ENCODE measurements around the gene PRKCI.
"Not testable (repeated sequence)": the region's sequence is repeated elsewhere in the genome, so short reads cannot be mapped to it uniquely, and the experiment has no call there.

PRKCI gene

DNA sequence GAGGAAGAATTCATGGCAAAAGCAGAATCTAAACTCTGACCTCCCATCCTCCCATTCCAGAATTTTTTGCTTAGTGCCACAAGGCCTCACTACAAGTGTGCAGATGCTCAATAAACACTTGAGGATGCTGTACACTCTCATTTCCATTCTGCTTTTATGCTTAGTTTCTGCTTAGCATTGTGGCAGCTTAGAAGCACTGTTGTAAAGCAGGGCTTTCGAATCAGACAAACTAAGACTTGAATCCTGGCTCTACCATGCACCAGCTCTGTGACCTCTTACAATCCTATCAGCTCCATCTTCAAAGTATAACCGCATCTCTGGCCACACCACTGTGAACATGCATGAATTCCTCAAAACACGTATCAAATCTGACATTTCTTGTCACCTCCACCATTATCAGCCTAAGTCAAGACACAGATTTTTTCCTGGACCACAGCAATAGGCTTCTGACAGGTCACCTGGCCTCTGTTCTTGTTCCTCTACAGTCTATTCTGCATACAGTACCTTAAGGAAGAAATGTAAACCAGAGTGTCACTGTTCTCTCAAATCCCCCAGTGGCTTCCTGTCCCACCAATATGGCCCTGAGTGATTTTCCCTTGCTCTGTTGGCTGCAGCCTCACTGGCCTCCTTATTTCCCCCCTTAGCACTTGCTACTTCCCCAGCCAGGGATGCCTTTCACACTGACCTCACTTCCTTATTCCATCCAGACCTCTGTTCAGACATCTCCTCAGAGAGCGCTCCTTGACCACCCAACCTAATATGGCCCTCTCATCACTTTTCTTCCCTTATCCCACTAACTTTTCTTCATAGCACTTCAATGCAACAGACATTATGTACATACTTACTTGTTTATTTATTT, 32.6 kb upstream of the PRKCI start:
- Histone ChIP-seq H3K27ac (no peak overlapping the region), H3K36me3 (replicated peaks) (no peaks in the 10 kb centered on the region), H3K27me3 (replicated peaks) (no peaks in the 10 kb centered on the region), H3K4me3 (ENCODE audit: low read depth, low read length) (no peak overlapping the region)
- no peak for DNase-seq
- in situ Hi-C loops (cut with HindIII; ENCODE audit: low pct_ligation_motif_present, low sequenced_read_pairs) = no loop called here
- TF ChIP-seq CTCF (IDR thresholded peaks at IDR 0.05; ENCODE audit: low read depth, low read length, missing control alignments) = no peak

- H3K27me3 ChIP-seq (replicated peaks); in situ Hi-C loops (cut with HindIII; ENCODE audit: low pct_ligation_motif_present, low sequenced_read_pairs); H3K36me3 ChIP-seq (replicated peaks); H3K4me3 ChIP-seq (ENCODE audit: low read depth, low read length); H3K27ac ChIP-seq; DNase-seq: not testable (repeated sequence)
Observed at GRCh38 chr3:170195759-170196158, 26.5 kb upstream of the PRKCI start.

DNA sequence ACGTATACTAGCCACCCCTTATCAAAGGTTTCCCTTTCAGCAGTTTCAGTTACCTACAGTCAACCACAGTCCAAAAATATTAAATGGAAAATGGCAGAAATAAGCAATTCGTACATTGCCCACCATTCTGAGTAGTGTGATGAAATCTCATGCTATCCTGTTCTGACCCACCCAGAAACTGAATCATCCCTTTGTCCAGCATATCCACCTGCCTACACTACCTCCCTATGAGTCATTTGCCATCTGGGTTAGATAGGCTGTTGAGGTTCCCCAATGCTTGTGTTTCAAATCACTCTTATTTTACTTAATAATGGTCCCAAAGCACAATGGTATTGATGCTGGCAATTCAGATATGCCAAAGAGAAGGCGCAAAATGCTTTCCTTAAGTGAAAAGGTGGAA, 25.4 kb upstream of the PRKCI start:
- no peak for DNase-seq
- H3K4me3 ChIP-seq (ENCODE audit: low read depth, low read length) = no peak overlapping the region
- no peak overlapping the region for H3K27ac ChIP-seq
- TF ChIP-seq CTCF (IDR thresholded peaks at IDR 0.05; ENCODE audit: low read depth, low read length, missing control alignments) = no peak
- in situ Hi-C loops (cut with HindIII; ENCODE audit: low pct_ligation_motif_present, low sequenced_read_pairs) = no loop called here
- no peaks in the 10 kb centered on the region for H3K36me3 ChIP-seq (replicated peaks)
- no peaks in the 10 kb centered on the region for H3K27me3 ChIP-seq (replicated peaks)

DNA sequence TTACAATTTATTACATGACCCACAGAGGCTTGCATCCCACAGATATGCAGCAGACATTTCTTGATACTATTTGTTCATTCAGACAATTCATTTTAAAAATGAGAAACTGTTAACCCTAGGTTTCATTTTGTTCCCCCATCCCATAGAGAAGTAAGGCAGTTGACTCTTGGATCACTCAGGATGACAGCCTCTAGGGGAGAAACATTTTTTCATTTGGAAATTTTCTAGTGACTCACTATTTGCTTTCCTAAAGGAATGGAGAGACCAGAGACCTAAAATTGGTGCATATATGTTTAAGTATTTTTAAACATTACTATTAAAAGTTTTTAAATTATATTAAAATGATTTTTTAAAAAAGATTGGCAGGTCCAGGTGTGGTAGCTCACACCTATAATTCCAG, 21.2 kb upstream of the PRKCI start:
- in situ Hi-C loops (cut with HindIII; ENCODE audit: low pct_ligation_motif_present, low sequenced_read_pairs) = no loop called here
- H3K4me3 ChIP-seq (ENCODE audit: low read depth, low read length) = no peak overlapping the region
- DNase-seq = no peak

DNA sequence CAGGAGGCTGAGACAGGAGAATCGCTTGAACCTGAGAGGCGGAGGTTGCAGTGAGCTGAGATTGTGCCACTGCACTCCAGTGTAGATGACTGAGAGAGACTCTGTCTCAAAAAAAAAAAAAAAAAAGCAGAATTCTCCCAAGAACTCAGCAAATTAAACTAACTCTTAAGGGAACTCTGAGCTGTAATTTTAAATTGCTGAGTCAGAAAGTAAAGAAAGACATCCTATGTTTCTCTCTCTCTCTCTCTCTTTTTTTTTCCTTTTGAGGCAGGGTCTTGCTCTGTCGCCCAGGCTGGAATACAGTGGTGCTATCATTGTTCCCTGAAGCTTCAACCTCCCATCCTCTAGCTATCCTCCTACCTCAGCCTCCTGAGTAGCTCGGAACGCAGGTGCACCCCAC, 20.7 kb upstream of the PRKCI start:
- H3K27me3 ChIP-seq (replicated peaks) = no peaks in the 10 kb centered on the region
- no peak for DNase-seq
- in situ Hi-C loops (cut with HindIII; ENCODE audit: low pct_ligation_motif_present, low sequenced_read_pairs) = no loop called here
- H3K36me3 ChIP-seq (replicated peaks) = no peaks in the 10 kb centered on the region
- H3K4me3 ChIP-seq (ENCODE audit: low read depth, low read length) = no peak overlapping the region
- no peak overlapping the region for H3K27ac ChIP-seq
- no peak for TF ChIP-seq CTCF (IDR thresholded peaks at IDR 0.05; ENCODE audit: low read depth, low read length, missing control alignments)

More for the DNA sequence above, 21.2 kb upstream of the PRKCI start:
- H3K27me3 ChIP-seq (replicated peaks) = no peaks in the 10 kb centered on the region
- TF ChIP-seq CTCF (IDR thresholded peaks at IDR 0.05; ENCODE audit: low read depth, low read length, missing control alignments) = no peak
- H3K36me3 ChIP-seq (replicated peaks) = no peaks in the 10 kb centered on the region
- no peak overlapping the region for H3K27ac ChIP-seq

GRCh38 chr3:170203457-170203856, 18.8 kb upstream of the PRKCI start:
- in situ Hi-C loops (cut with HindIII; ENCODE audit: low pct_ligation_motif_present, low sequenced_read_pairs) = no loop called here
- Histone ChIP-seq H3K27me3 (replicated peaks) (no peaks in the 10 kb centered on the region), H3K27ac (no peak overlapping the region), H3K36me3 (replicated peaks) (no peaks in the 10 kb centered on the region), H3K4me3 (ENCODE audit: low read depth, low read length) (no peak overlapping the region)
- no peak for DNase-seq
- no peak for TF ChIP-seq CTCF (IDR thresholded peaks at IDR 0.05; ENCODE audit: low read depth, low read length, missing control alignments)

Data from brain microvascular endothelial cell (primary cell).